HL-60 (cell line): ENCODE results near the gene SMG6.

Experiments
- CTCF ChIP-seq: IDR thresholded peaks from one replicate; pipeline ENCODE4 v1.5.1; 2011; ENCODE audit warnings: low read length, control low read depth, inconsistent platforms; ENCODE audit not compliant: insufficient read depth
- GABPA ChIP-seq: IDR thresholded peaks from 2 replicates; pipeline ENCODE4 v1.6.1; 2012; ENCODE audit warnings: low read depth
- TF ChIP-seq, protein P1 (sequence below): IDR thresholded peaks from 2 replicates; pipeline ENCODE4 v1.6.1; 2012; ENCODE audit warnings: low read depth; ENCODE audit not compliant: insufficient replicate concordance

- no peak for TF ChIP-seq CTCF
- TF ChIP-seq, protein P1, sequence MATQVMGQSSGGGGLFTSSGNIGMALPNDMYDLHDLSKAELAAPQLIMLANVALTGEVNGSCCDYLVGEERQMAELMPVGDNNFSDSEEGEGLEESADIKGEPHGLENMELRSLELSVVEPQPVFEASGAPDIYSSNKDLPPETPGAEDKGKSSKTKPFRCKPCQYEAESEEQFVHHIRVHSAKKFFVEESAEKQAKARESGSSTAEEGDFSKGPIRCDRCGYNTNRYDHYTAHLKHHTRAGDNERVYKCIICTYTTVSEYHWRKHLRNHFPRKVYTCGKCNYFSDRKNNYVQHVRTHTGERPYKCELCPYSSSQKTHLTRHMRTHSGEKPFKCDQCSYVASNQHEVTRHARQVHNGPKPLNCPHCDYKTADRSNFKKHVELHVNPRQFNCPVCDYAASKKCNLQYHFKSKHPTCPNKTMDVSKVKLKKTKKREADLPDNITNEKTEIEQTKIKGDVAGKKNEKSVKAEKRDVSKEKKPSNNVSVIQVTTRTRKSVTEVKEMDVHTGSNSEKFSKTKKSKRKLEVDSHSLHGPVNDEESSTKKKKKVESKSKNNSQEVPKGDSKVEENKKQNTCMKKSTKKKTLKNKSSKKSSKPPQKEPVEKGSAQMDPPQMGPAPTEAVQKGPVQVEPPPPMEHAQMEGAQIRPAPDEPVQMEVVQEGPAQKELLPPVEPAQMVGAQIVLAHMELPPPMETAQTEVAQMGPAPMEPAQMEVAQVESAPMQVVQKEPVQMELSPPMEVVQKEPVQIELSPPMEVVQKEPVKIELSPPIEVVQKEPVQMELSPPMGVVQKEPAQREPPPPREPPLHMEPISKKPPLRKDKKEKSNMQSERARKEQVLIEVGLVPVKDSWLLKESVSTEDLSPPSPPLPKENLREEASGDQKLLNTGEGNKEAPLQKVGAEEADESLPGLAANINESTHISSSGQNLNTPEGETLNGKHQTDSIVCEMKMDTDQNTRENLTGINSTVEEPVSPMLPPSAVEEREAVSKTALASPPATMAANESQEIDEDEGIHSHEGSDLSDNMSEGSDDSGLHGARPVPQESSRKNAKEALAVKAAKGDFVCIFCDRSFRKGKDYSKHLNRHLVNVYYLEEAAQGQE = no peak
- no peak for TF ChIP-seq GABPA
Measured at GRCh38 chr17:2081564-2081963, 222.0 kb downstream of the SMG6 start.
